ENCODE data around the gene AGTR1.
"Not testable (repeated sequence)": the region's sequence is repeated elsewhere in the genome, so short reads cannot be mapped to it uniquely, and the experiment has no call there.

AGTR1 gene

GRCh38 chr3:148718982-148719862 lies 21.5 kb downstream of the AGTR1 start:
- no peak for DNase-seq (ENCODE audit: low spot score)

GRCh38 chr3:148720873-148721272 lies 23.2 kb downstream of the AGTR1 start:
- DNase-seq (ENCODE audit: low spot score), result no peak

GRCh38 chr3:148723631-148724030 lies 25.9 kb downstream of the AGTR1 start:
- DNase-seq (ENCODE audit: low spot score), result no peak

GRCh38 chr3:148727231-148727630 lies 29.5 kb downstream of the AGTR1 start:
- DNase-seq (ENCODE audit: low spot score), result peak; percentile 49

GRCh38 chr3:148728753-148729152 lies 31.1 kb downstream of the AGTR1 start:
- DNase-seq (ENCODE audit: low spot score), result no peak

- DNase-seq (ENCODE audit: low spot score), result no peak
These were observed 31.9 kb downstream of the AGTR1 start for GRCh38 chr3:148729476-148730055.

GRCh38 chr3:148730676-148731075 lies 33.0 kb downstream of the AGTR1 start:
- DNase-seq (ENCODE audit: low spot score), result no peak

- DNase-seq (ENCODE audit: low spot score), result no peak
These were observed 37.9 kb downstream of the AGTR1 start for GRCh38 chr3:148735597-148735996.

- no peak for DNase-seq (ENCODE audit: low spot score)
These were observed 38.4 kb downstream of the AGTR1 start for GRCh38 chr3:148736086-148736485.

- DNase-seq (ENCODE audit: low spot score), result no peak
These were observed 39.4 kb downstream of the AGTR1 start for GRCh38 chr3:148737104-148737530.

- no peak for DNase-seq (ENCODE audit: low spot score)
These were observed 42.0 kb downstream of the AGTR1 start for GRCh38 chr3:148739720-148740119.

GRCh38 chr3:148740291-148740690 lies 42.6 kb downstream of the AGTR1 start:
- no peak for DNase-seq (ENCODE audit: low spot score)

- no peak for DNase-seq (ENCODE audit: low spot score)
These were observed 43.5 kb downstream of the AGTR1 start for GRCh38 chr3:148741219-148741618.

- DNase-seq (ENCODE audit: low spot score), result no peak
These were observed 44.4 kb downstream of the AGTR1 start for GRCh38 chr3:148742118-148742517.

- DNase-seq (ENCODE audit: low spot score), result no peak
These were observed 48.4 kb downstream of the AGTR1 start for GRCh38 chr3:148746053-148746452.

GRCh38 chr3:148748283-148748682 lies 50.6 kb downstream of the AGTR1 start:
- no peak for DNase-seq (ENCODE audit: low spot score)

GRCh38 chr3:148750296-148750695 lies 52.6 kb downstream of the AGTR1 start:
- DNase-seq (ENCODE audit: low spot score), result no peak

GRCh38 chr3:148751461-148751860 lies 53.8 kb downstream of the AGTR1 start:
- DNase-seq (ENCODE audit: low spot score), result no peak

- DNase-seq (ENCODE audit: low spot score), result not testable (repeated sequence)
These were observed 55.7 kb downstream of the AGTR1 start for GRCh38 chr3:148753385-148753784.

- DNase-seq (ENCODE audit: low spot score), result no peak
These were observed 57.9 kb downstream of the AGTR1 start for GRCh38 chr3:148755570-148755969.

- DNase-seq (ENCODE audit: low spot score), result no peak
These were observed 58.6 kb downstream of the AGTR1 start for GRCh38 chr3:148756311-148756710.

- no peak for DNase-seq (ENCODE audit: low spot score)
These were observed 59.8 kb downstream of the AGTR1 start for GRCh38 chr3:148757238-148758215.

Measured in ecto neural progenitor cell (in vitro differentiated cells).